ENCODE measurements around the gene HNRNPA0.

- TF ChIP-seq CTCF (IDR thresholded peaks at IDR 0.05; ENCODE audit: low read depth, low read length) (no peak), EZH2phosphoT487 (IDR thresholded peaks at IDR 0.05; ENCODE audit: low read depth) (no peak)
Observed at GRCh38 chr5:137739737-137740136, 14.4 kb downstream of the HNRNPA0 start.

Measured in OCI-LY3 (cell line).